Kidney (tissue), 14 donors: ENCODE measurements around the gene ATP11A. TPM values are rescaled to one million over a fixed set of nuclear protein-coding genes. Genes with fewer than 3 reads are reported as not detected.

ENCODE experiments used
- DNase-seq, 5 donors: peaks; one replicate each; pipeline ENCODE4 v3.0.0-alpha.2; 2013 to 2020
- FAIRE-seq: peaks from 2 replicates; lab custom pipeline; 2012; peaks lifted over from hg19 to GRCh38; lab: Jason Lieb, UNC
- H3K27ac ChIP-seq, 2 donors: one replicate each; pipeline ENCODE4 v1.7.0; 2013; ENCODE audit warnings: low read depth in 2 of 2, low read length in 2 of 2, inconsistent platforms in 1 of 2
- H3K27me3 ChIP-seq: one replicate; pipeline ENCODE4 v1.7.1; 2013; ENCODE audit warnings: low read length, inconsistent platforms; ENCODE audit not compliant: control insufficient read depth, insufficient read depth
- H3K36me3 ChIP-seq, 3 donors: one replicate each; pipeline versions ENCODE4 v1.7.0 to v1.7.1; 2013; ENCODE audit warnings: low read length in 3 of 3, control low read depth in 1 of 3, inconsistent platforms in 1 of 3; ENCODE audit not compliant: insufficient read depth in 3 of 3, control insufficient read depth in 2 of 3
- H3K4me1 ChIP-seq, 3 donors: one replicate each; pipeline versions ENCODE4 v1.7.0 to v1.7.1; 2013; ENCODE audit warnings: low read length in 3 of 3, inconsistent platforms in 1 of 3, low read depth in 1 of 3; ENCODE audit not compliant: control insufficient read depth in 2 of 3, insufficient read depth in 2 of 3
- H3K4me3 ChIP-seq, 3 donors: one replicate each; pipeline versions ENCODE4 v1.7.0 to v1.8.1; 2013; ENCODE audit warnings: low read length in 3 of 3, control low read depth in 1 of 3, inconsistent platforms in 1 of 3
- H3K9ac ChIP-seq, 3 donors: one replicate each; pipeline versions ENCODE4 v1.7.0 to v1.7.1; 2013; ENCODE audit warnings: low read length in 3 of 3, control low read depth in 1 of 3, inconsistent platforms in 1 of 3
- H3K9me3 ChIP-seq, 3 donors: one replicate each; pipeline versions ENCODE4 v1.7.0 to v1.7.1; 2013; ENCODE audit warnings: low read length in 3 of 3, control low read depth in 1 of 3, inconsistent platforms in 1 of 3; ENCODE audit not compliant: control insufficient read depth in 2 of 3, insufficient read depth in 1 of 3
- CTCF ChIP-seq: IDR thresholded peaks from 3 replicates; pipeline ENCODE4 v1.5.1; 2012; ENCODE audit warnings: mild to moderate bottlenecking, moderate library complexity, borderline replicate concordance; ENCODE audit not compliant: insufficient read depth; ENCODE audit errors: extremely low read depth
- intact Hi-C: fragments of 100-400 bp; cut with DNase I; formaldehyde crosslinking; loops from one replicate; pipeline ENCODE4 v1.11.1; 2022
- polyA plus RNA-seq: library from polyadenylated mRNA; stranded (reverse); fragments of 350-450 nt; fragmentation: Illumina TruSeq; extraction: RNeasy Lipid Tissue Mini Kit (QIAGEN cat#74804); gene quantifications from one replicate; pipeline ENCODE4 v1.2.3, GENCODE V29; 2014; ENCODE audit warnings: low read depth, low replicate concordance; ENCODE audit not compliant: insufficient read depth
- total RNA-seq: library from RNA; stranded (reverse); fragmentation: NEBNext Ultra II Directional; extraction: Animal tissue kit (Norgen Biotek cat#: 25700); gene quantifications from one replicate; pipeline ENCODE4 v1.2.1, GENCODE V29; 2021
- donor health status: control.
- donor health status: control.
- donor health status: control.
- donor health status: control.
- donor health status: control.
- donor health status: DM: yes; HTN: yes; CAD: no.
- donor health status: Normal renal cell carcinoma (clear cell type).

ATP11A gene
- total and polyA plus RNA-seq, 2 donors from 2014 or later = 4.9 to 212 TPM

- FAIRE-seq (no peak), DNase-seq (no peak)
- Histone ChIP-seq H3K27me3 (no peaks in the 10 kb centered on the region), H3K9ac (no peak overlapping the region), H3K4me3 (no peak overlapping the region), H3K4me1 (peaks cover 0 to 10% (median 0%) of the 10 kb centered on the region in 3 donors), H3K36me3 (no peaks in the 10 kb centered on the region), H3K9me3 (no peaks in the 10 kb centered on the region), H3K27ac (no peak overlapping the region)
- TF ChIP-seq CTCF = no peak
- intact Hi-C loops = no loop called here
Measured at GRCh38 chr13:112742583-112742982, 52.7 kb downstream of the ATP11A start.

- H3K4me3 ChIP-seq = no peak overlapping the region
- H3K36me3 ChIP-seq = no peaks in the 10 kb centered on the region
- H3K27ac ChIP-seq = no peak overlapping the region
- intact Hi-C loops = no loop called here
- no peaks in the 10 kb centered on the region for H3K9me3 ChIP-seq
- peaks cover 0 to 10% (median 0%) of the 10 kb centered on the region in 3 donors for H3K4me1 ChIP-seq
- TF ChIP-seq CTCF = no peak
- no peak overlapping the region for H3K9ac ChIP-seq
- DNase-seq = no peak
- H3K27me3 ChIP-seq = no peaks in the 10 kb centered on the region
- no peak for FAIRE-seq
Measured at GRCh38 chr13:112743451-112744167, 53.8 kb downstream of the ATP11A start.

- no peak overlapping the region for H3K4me3 ChIP-seq
- intact Hi-C loops = no loop called here
- TF ChIP-seq CTCF = no peak
- no peaks in the 10 kb centered on the region for H3K9me3 ChIP-seq
- DNase-seq (no peak), FAIRE-seq (no peak)
- H3K4me1 ChIP-seq = peaks cover 0 to 10% (median 0%) of the 10 kb centered on the region in 3 donors
- H3K9ac ChIP-seq = no peak overlapping the region
- H3K27ac ChIP-seq = no peak overlapping the region
- no peaks in the 10 kb centered on the region for H3K36me3 ChIP-seq
- no peaks in the 10 kb centered on the region for H3K27me3 ChIP-seq
Measured at GRCh38 chr13:112744168-112745021, 54.6 kb downstream of the ATP11A start.
